ENCODE results near the gene ENTPD7. TPM values are rescaled to one million over a fixed set of nuclear protein-coding genes. Genes with fewer than 3 reads are reported as not detected.
A peak's percentile ranks its signal among the peaks of the same experiment; 100 is the strongest.

The ENTPD7 gene
- total RNA-seq, 2 donors from 2014 or later, result 3.5 to 3.7 TPM

GRCh38 chr10:99654390-99655175 is 4.7 kb upstream of the ENTPD7 start:
- TF ChIP-seq CTCF (IDR thresholded peaks at IDR 0.05), result no peak
- Histone ChIP-seq H3K4me3 (no peak overlapping the region), H3K27ac (no peak overlapping the region), H3K36me3 (no peaks in the 10 kb centered on the region), H3K27me3 (no peaks in the 10 kb centered on the region), H3K4me1 (peaks cover 0 to 7% of the 10 kb centered on the region in 2 donors), H3K9me3 (no peaks in the 10 kb centered on the region)
- no peak for DNase-seq (ENCODE audit: low spot score)

- no peak for TF ChIP-seq CTCF (IDR thresholded peaks at IDR 0.05)
- Histone ChIP-seq H3K4me3 (no peak overlapping the region), H3K27ac (no peak overlapping the region), H3K4me1 (peaks cover 0 to 25% of the 10 kb centered on the region in 2 donors), H3K36me3 (no peaks in the 10 kb centered on the region), H3K9me3 (no peaks in the 10 kb centered on the region), H3K27me3 (no peaks in the 10 kb centered on the region)
- no peak for DNase-seq (ENCODE audit: low spot score)
Measured at GRCh38 chr10:99656199-99657064, 2.9 kb upstream of the ENTPD7 start.

GRCh38 chr10:99658622-99659030 is 683 bp upstream of the ENTPD7 start:
- no peaks in the 10 kb centered on the region for H3K36me3 ChIP-seq
- no peaks in the 10 kb centered on the region for H3K27me3 ChIP-seq
- H3K27ac ChIP-seq, result peak overlapping the region in 1 of 2 donors; percentile 41
- H3K4me3 ChIP-seq, result peak overlapping the region; percentile 72 to 90
- DNase-seq (ENCODE audit: low spot score), result peak; percentile 73
- H3K9me3 ChIP-seq, result no peaks in the 10 kb centered on the region
- TF ChIP-seq CTCF (IDR thresholded peaks at IDR 0.05), result no peak
- peaks cover 0 to 30% of the 10 kb centered on the region in 2 donors for H3K4me1 ChIP-seq

- DNase-seq (ENCODE audit: low spot score), result no peak
- Histone ChIP-seq H3K36me3 (no peaks in the 10 kb centered on the region), H3K9me3 (no peaks in the 10 kb centered on the region), H3K27ac (peak overlapping the region; percentile 8 to 41), H3K27me3 (no peaks in the 10 kb centered on the region), H3K4me1 (peaks cover 0 to 30% of the 10 kb centered on the region in 2 donors), H3K4me3 (peak overlapping the region; percentile 72 to 90)
- no peak for TF ChIP-seq CTCF (IDR thresholded peaks at IDR 0.05)
Measured at GRCh38 chr10:99659868-99660366, 608 bp downstream of the ENTPD7 start.

- no peak for TF ChIP-seq CTCF (IDR thresholded peaks at IDR 0.05)
- Histone ChIP-seq H3K27me3 (no peaks in the 10 kb centered on the region), H3K27ac (no peak overlapping the region), H3K4me1 (peaks cover 0 to 30% of the 10 kb centered on the region in 2 donors), H3K9me3 (no peaks in the 10 kb centered on the region), H3K4me3 (no peak overlapping the region), H3K36me3 (no peaks in the 10 kb centered on the region)
- DNase-seq (ENCODE audit: low spot score), result no peak
Measured at GRCh38 chr10:99660662-99661376, 1.5 kb downstream of the ENTPD7 start.
